Natural killer cell (primary cell): Measurements from ENCODE around the gene ABHD11. TPM values are rescaled to one million over a fixed set of nuclear protein-coding genes. Genes with fewer than 3 reads are reported as not detected.

Source experiments
- ATAC-seq, 3 donors: fragments of 150-1000 bp in 2 of 3; fragments of 200-7000 bp in 1 of 3; cut with Tn5 transposase; 1 replicate in 1 of 3; 2 replicates in 2 of 3; pipeline ENCODE4 v1.10.0; 2021; ENCODE audit warnings: mild to moderate bottlenecking in 2 of 3, moderate library complexity in 2 of 3
- DNase-seq, 2 donors: peaks; one replicate each; pipeline versions ENCODE4 v3.0.0 to v3.0.0-alpha.2; 2013 to 2021; ENCODE audit warnings: mixed read lengths in 1 of 2
- H3K27ac ChIP-seq: one replicate; pipeline ENCODE4 v1.5.1; 2013; ENCODE audit warnings: mild to moderate bottlenecking, low read length
- H3K27me3 ChIP-seq: one replicate; pipeline ENCODE4 v1.6.1; 2013; ENCODE audit warnings: low read length; ENCODE audit not compliant: control insufficient read depth, insufficient read depth
- H3K36me3 ChIP-seq: one replicate; pipeline ENCODE4 v1.6.1; 2013; ENCODE audit warnings: low read length; ENCODE audit not compliant: control insufficient read depth, insufficient read depth
- H3K4me1 ChIP-seq: one replicate; pipeline ENCODE4 v1.6.1; 2013; ENCODE audit warnings: low read length; ENCODE audit not compliant: control insufficient read depth, insufficient read depth
- H3K4me3 ChIP-seq: one replicate; pipeline ENCODE4 v1.5.1; 2013; ENCODE audit warnings: low read length
- H3K9me3 ChIP-seq: one replicate; pipeline ENCODE4 v1.6.1; 2013; ENCODE audit warnings: low read length; ENCODE audit not compliant: control insufficient read depth, insufficient read depth
- H3K27ac Mint-ChIP-seq, 2 donors: one replicate each; pipeline ENCODE4 v1.8.0; 2022; ENCODE audit warnings: mild to moderate bottlenecking in 2 of 2, mixed read lengths in 2 of 2, moderate library complexity in 1 of 2
- H3K27me3 Mint-ChIP-seq, 2 donors: one replicate each; pipeline ENCODE4 v1.8.0; 2022; ENCODE audit warnings: low read depth in 2 of 2, mixed read lengths in 2 of 2
- H3K36me3 Mint-ChIP-seq: one replicate; pipeline ENCODE4 v1.8.0; 2022; ENCODE audit warnings: mixed read lengths
- H3K4me1 Mint-ChIP-seq, 2 donors: one replicate each; pipeline ENCODE4 v1.8.0; 2022; ENCODE audit warnings: mixed read lengths in 2 of 2
- H3K4me3 Mint-ChIP-seq: one replicate; pipeline ENCODE4 v1.8.0; 2022; ENCODE audit warnings: mild to moderate bottlenecking, moderate library complexity, mixed read lengths
- H3K9me3 Mint-ChIP-seq, 2 donors: one replicate each; pipeline ENCODE4 v1.8.0; 2022; ENCODE audit warnings: mixed read lengths in 2 of 2
- CTCF ChIP-seq: fragments of 200-600 bp; IDR thresholded peaks from one replicate; pipeline ENCODE4 v1.8.0; 2022; ENCODE audit warnings: antibody characterized with exemption
- WGBS: methylation state at CpG from one replicate; pipeline ENCODE4 v1.1.7; 2013; ENCODE audit warnings: missing lambda C conversion rate; ENCODE audit not compliant: insufficient coverage; 5-methylcytosine and 5-hydroxymethylcytosine counted together
- intact Hi-C: fragments of 100-400 bp; cut with micrococcal nuclease; formaldehyde crosslinking; loops from one replicate; pipeline ENCODE4 v1.14.2; 2022
- total RNA-seq, 4 donors: library from RNA; stranded (reverse); fragments of 120-200 nt in 1 of 4; gene quantifications; one replicate each; pipeline versions ENCODE4 v1.2.3 to v1.2.4, GENCODE V29; 2013 to 2022

Gene ABHD11
- total RNA-seq, 3 donors from 2014 or later (not counting 1 experiment from before 2014, with no cell fraction given), result 14.7 to 23.7 (median 20.0) TPM

- no peak for ATAC-seq
- no peak overlapping the region for H3K27ac Mint-ChIP-seq
- H3K27me3 Mint-ChIP-seq, result peaks cover 0 to 1% of the 10 kb centered on the region in 2 donors
- H3K36me3 Mint-ChIP-seq, result no peaks in the 10 kb centered on the region
- Histone ChIP-seq H3K9me3 (no peaks in the 10 kb centered on the region), H3K4me1 (peaks cover 24% of the 10 kb centered on the region), H3K27ac (no peak overlapping the region), H3K36me3 (peaks cover 15% of the 10 kb centered on the region), H3K4me3 (no peak overlapping the region), H3K27me3 (no peaks in the 10 kb centered on the region)
- intact Hi-C loops, result loop anchor here (2.0 to 5.0 kb wide), 2 partner anchors 68 to 129 kb away; partner anchors contain the start of gene VPS37D
- H3K9me3 Mint-ChIP-seq, result no peaks in the 10 kb centered on the region
- TF ChIP-seq CTCF, result no peak
- H3K4me3 Mint-ChIP-seq, result no peak overlapping the region
- no peak for DNase-seq
- H3K4me1 Mint-ChIP-seq, result peaks cover 15 to 30% of the 10 kb centered on the region in 2 donors
- WGBS, result 88% methylated on average over 8 of the region's 8 CpGs
Measured at GRCh38 chr7:73735528-73735905, 3.1 kb downstream of the ABHD11 start.

GRCh38 chr7:73734619-73735527 lies 3.7 kb downstream of the ABHD11 start:
- ATAC-seq (peak; percentile 43 to 70 (median 55)), DNase-seq (peak; percentile 69 to 93)
- H3K4me1 Mint-ChIP-seq, result peaks cover 15 to 30% of the 10 kb centered on the region in 2 donors
- peak; percentile 71 for TF ChIP-seq CTCF
- peaks cover 24% of the 10 kb centered on the region for H3K4me1 ChIP-seq
- 69% methylated on average over 16 of the region's 16 CpGs for WGBS
- no peaks in the 10 kb centered on the region for H3K36me3 Mint-ChIP-seq
- H3K27me3 Mint-ChIP-seq, result peaks cover 0 to 4% of the 10 kb centered on the region in 2 donors
- intact Hi-C loops, result loop anchor here (2.0 to 5.0 kb wide), 2 partner anchors 68 to 128 kb away; partner anchors contain the start of gene VPS37D
- H3K9me3 ChIP-seq, result no peaks in the 10 kb centered on the region
- no peak overlapping the region for H3K4me3 Mint-ChIP-seq
- H3K36me3 ChIP-seq, result peaks cover 15% of the 10 kb centered on the region
- H3K9me3 Mint-ChIP-seq, result no peaks in the 10 kb centered on the region
- no peaks in the 10 kb centered on the region for H3K27me3 ChIP-seq
- H3K4me3 ChIP-seq, result no peak overlapping the region
- peak overlapping the region in 1 of 2 donors; percentile 0 for H3K27ac Mint-ChIP-seq
- H3K27ac ChIP-seq, result peak overlapping the region; percentile 10

GRCh38 chr7:73732397-73732796 lies 6.2 kb downstream of the ABHD11 start:
- Mint-ChIP-seq H3K36me3 (no peaks in the 10 kb centered on the region), H3K9me3 (no peaks in the 10 kb centered on the region), H3K4me3 (no peak overlapping the region), H3K27me3 (peaks cover 7 to 11% of the 10 kb centered on the region in 2 donors), H3K4me1 (peaks cover 5 to 14% of the 10 kb centered on the region in 2 donors), H3K27ac (no peak overlapping the region)
- H3K9me3 ChIP-seq, result no peaks in the 10 kb centered on the region
- no peak for DNase-seq
- no peak overlapping the region for H3K27ac ChIP-seq
- 83% methylated on average over 2 of the region's 2 CpGs for WGBS
- H3K4me1 ChIP-seq, result peaks cover 9% of the 10 kb centered on the region
- no peak overlapping the region for H3K4me3 ChIP-seq
- TF ChIP-seq CTCF, result no peak
- H3K36me3 ChIP-seq, result peaks cover 12% of the 10 kb centered on the region
- intact Hi-C loops, result no loop called here
- peaks cover 3% of the 10 kb centered on the region for H3K27me3 ChIP-seq
- ATAC-seq, result no peak
